Progenitor cell of endocrine pancreas (in vitro differentiated cells): ENCODE data around the gene GRM4. TPM values are rescaled to one million over a fixed set of nuclear protein-coding genes. Genes with fewer than 3 reads are reported as not detected.
"Not testable (repeated sequence)": the region's sequence is repeated elsewhere in the genome, so short reads cannot be mapped to it uniquely, and the experiment has no call there.

Experiments used
- DNase-seq: peaks from one replicate; pipeline ENCODE4 v3.0.0; 2021; ENCODE audit warnings: low spot score; ENCODE audit not compliant: unreplicated experiment
- H3K27ac Mint-ChIP-seq: 2 replicates; pipeline ENCODE4 v1.8.0; 2021; ENCODE audit warnings: mild to moderate bottlenecking, moderate library complexity, mixed read lengths
- H3K27me3 Mint-ChIP-seq: 2 replicates; pipeline ENCODE4 v1.8.0; 2021; ENCODE audit warnings: mixed read lengths
- H3K36me3 Mint-ChIP-seq: 2 replicates; pipeline ENCODE4 v1.8.0; 2022; ENCODE audit warnings: mixed read lengths; ENCODE audit not compliant: insufficient read depth
- H3K4me1 Mint-ChIP-seq: 2 replicates; pipeline ENCODE4 v1.8.0; 2021; ENCODE audit warnings: low read depth, mixed read lengths
- H3K4me3 Mint-ChIP-seq: 2 replicates; pipeline ENCODE4 v1.8.0; 2021; ENCODE audit warnings: low read depth, mild to moderate bottlenecking, moderate library complexity, mixed read lengths
- H3K9me3 Mint-ChIP-seq: 2 replicates; pipeline ENCODE4 v1.8.0; 2021; ENCODE audit warnings: low read depth, mixed read lengths
- total RNA-seq: library from RNA; stranded (reverse); gene quantifications from 2 replicates; pipeline ENCODE4 v1.2.1, GENCODE V29; 2021
- TF ChIP-seq, protein P1 (sequence below): fragments of 200-600 bp; sonication (generic); IDR thresholded peaks from one replicate; pipeline ENCODE4 v1.5.0; 2021; ENCODE audit warnings: antibody characterized with exemption, mild to moderate bottlenecking; ENCODE audit not compliant: unreplicated experiment

GRM4 gene
- total RNA-seq, 1 donor from 2014 or later, result 0.38 TPM

DNA sequence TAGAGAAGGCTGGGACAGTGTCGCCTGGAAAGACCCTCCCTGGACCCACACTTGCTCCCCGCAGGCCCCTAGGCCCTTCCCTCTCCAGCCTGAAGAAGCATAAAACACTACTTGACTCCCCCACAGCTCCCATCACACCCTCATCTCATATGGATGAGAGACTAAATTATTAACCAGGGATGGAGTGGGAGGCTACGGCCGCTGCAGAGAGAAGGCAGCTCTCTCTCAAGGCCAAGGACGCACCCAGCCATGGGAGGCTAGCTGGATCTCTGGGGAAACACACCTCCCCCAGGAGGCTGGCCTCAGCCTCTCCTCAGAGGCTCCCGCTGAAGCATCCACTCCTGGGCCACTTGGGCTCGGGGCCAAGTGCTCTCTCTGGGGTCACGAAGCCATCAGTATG lies 102.5 kb downstream of the GRM4 start:
- H3K27ac Mint-ChIP-seq, result no peak overlapping the region
- no peak for DNase-seq
- H3K27me3 Mint-ChIP-seq, result peaks cover 19% of the 10 kb centered on the region
- H3K36me3 Mint-ChIP-seq, result no peaks in the 10 kb centered on the region
- H3K9me3 Mint-ChIP-seq, result no peaks in the 10 kb centered on the region
- no peaks in the 10 kb centered on the region for H3K4me1 Mint-ChIP-seq
- H3K4me3 Mint-ChIP-seq, result no peak overlapping the region
- TF ChIP-seq, protein P1, sequence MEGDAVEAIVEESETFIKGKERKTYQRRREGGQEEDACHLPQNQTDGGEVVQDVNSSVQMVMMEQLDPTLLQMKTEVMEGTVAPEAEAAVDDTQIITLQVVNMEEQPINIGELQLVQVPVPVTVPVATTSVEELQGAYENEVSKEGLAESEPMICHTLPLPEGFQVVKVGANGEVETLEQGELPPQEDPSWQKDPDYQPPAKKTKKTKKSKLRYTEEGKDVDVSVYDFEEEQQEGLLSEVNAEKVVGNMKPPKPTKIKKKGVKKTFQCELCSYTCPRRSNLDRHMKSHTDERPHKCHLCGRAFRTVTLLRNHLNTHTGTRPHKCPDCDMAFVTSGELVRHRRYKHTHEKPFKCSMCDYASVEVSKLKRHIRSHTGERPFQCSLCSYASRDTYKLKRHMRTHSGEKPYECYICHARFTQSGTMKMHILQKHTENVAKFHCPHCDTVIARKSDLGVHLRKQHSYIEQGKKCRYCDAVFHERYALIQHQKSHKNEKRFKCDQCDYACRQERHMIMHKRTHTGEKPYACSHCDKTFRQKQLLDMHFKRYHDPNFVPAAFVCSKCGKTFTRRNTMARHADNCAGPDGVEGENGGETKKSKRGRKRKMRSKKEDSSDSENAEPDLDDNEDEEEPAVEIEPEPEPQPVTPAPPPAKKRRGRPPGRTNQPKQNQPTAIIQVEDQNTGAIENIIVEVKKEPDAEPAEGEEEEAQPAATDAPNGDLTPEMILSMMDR, result no peak

- H3K4me3 Mint-ChIP-seq, H3K9me3 Mint-ChIP-seq, H3K27ac Mint-ChIP-seq, H3K36me3 Mint-ChIP-seq, H3K4me1 Mint-ChIP-seq, DNase-seq: not testable (repeated sequence)
- H3K27me3 Mint-ChIP-seq, result peaks cover 17% of the 10 kb centered on the region
Observed at GRCh38 chr6:34041998-34042397, 103.9 kb downstream of the GRM4 start.

GRCh38 chr6:34041385-34041784 lies 104.5 kb downstream of the GRM4 start:
- Mint-ChIP-seq H3K27ac (no peak overlapping the region), H3K4me3 (no peak overlapping the region), H3K4me1 (no peaks in the 10 kb centered on the region), H3K27me3 (peaks cover 22% of the 10 kb centered on the region), H3K36me3 (no peaks in the 10 kb centered on the region), H3K9me3 (no peaks in the 10 kb centered on the region)
- no peak for DNase-seq
- TF ChIP-seq, protein P1, result no peak

DNA sequence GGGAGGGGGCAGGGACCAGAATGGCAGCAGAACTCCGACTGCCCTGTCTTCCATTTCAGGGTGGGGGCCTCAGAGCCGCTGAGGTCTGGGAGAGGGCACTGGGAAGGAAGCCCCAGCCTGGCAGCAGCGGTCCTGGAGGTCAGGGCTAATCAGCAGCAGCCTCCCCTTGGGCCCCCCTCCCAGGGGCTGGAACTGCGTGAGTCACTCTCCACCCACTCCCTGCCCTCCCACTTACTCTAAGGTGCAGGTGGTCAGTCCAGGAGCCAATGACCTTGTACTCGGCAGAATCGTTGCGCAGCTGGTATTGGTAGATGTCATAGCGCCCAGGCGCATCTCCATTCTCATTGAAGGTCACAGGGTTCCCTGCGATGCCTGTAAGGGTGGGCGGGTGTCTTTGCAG lies 105.9 kb downstream of the GRM4 start:
- H3K4me1 Mint-ChIP-seq, result no peaks in the 10 kb centered on the region
- H3K4me3 Mint-ChIP-seq, result no peak overlapping the region
- no peak for DNase-seq
- TF ChIP-seq, protein P1, result no peak
- H3K36me3 Mint-ChIP-seq, result no peaks in the 10 kb centered on the region
- peaks cover 28% of the 10 kb centered on the region for H3K27me3 Mint-ChIP-seq
- H3K9me3 Mint-ChIP-seq, result no peaks in the 10 kb centered on the region
- H3K27ac Mint-ChIP-seq, result no peak overlapping the region

DNA sequence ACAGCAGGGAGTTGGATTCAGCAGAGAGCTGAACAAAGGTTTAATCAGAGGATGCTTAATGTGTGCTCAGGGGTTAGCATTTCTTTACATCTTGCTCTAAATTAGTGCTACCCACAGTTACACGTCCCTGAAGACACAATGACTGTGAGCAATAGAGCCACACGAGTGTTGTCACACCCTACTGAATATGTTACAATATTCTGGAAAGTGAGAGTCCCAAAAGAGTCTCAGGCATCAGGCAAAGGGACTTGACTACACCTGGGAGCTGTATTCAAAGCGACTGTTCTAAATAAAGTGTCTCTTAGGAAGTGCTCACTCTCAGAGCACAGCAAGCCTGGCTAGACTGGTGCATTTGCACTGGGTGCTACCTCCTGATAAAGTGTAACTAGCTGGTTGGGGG lies 108.7 kb downstream of the GRM4 start:
- Mint-ChIP-seq H3K4me1 (no peaks in the 10 kb centered on the region), H3K27ac (no peak overlapping the region), H3K9me3 (no peaks in the 10 kb centered on the region), H3K36me3 (no peaks in the 10 kb centered on the region), H3K4me3 (no peak overlapping the region), H3K27me3 (peaks cover 44% of the 10 kb centered on the region)
- no peak for DNase-seq
- TF ChIP-seq, protein P1, result no peak

DNA sequence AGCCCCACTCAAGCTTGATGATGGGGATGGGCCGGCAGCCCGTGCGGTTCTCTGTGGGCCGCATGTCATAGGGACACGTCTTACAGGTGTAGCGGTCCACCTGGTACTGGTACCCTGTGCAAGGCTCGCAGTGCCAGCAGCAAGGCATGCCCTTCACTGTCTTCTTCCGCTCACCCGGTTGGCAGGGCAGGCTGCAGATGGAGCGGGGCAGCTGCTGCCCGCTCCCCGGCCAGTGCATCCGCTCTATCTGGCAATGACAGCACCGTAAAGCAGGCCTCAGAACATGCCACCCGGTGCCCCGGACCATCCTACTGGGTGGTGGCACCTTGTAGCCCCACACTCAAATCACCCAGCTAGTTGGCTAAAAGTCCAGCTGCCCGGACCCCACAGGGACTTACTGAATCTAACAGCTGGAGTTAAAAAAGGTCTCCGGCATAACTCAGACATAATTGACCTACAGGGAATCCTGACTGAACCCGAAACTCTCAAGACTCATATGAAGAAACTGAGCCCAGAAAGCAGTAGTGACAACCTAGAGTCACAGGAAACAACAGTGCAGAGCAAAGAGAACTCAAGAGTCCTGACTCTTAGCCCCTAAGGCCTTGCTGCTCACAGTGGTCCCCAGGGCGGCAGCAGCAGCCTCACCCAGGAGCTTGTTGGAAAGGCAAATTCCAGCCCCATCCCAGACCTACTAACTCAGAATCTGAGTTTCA lies 109.4 kb downstream of the GRM4 start:
- Mint-ChIP-seq H3K4me1 (no peaks in the 10 kb centered on the region), H3K36me3 (no peaks in the 10 kb centered on the region), H3K9me3 (no peaks in the 10 kb centered on the region), H3K27me3 (peaks cover 49% of the 10 kb centered on the region), H3K27ac (no peak overlapping the region), H3K4me3 (no peak overlapping the region)
- TF ChIP-seq, protein P1, result no peak
- DNase-seq, result no peak
